SW 1271 (cell line): Measurements from ENCODE around the gene TSHZ3.

Experiments
- DNase-seq, 2 experiments: peaks; one replicate each; lab custom pipeline; 2025; lab: John Stamatoyannopoulos, UW

The TSHZ3 gene

DNA sequence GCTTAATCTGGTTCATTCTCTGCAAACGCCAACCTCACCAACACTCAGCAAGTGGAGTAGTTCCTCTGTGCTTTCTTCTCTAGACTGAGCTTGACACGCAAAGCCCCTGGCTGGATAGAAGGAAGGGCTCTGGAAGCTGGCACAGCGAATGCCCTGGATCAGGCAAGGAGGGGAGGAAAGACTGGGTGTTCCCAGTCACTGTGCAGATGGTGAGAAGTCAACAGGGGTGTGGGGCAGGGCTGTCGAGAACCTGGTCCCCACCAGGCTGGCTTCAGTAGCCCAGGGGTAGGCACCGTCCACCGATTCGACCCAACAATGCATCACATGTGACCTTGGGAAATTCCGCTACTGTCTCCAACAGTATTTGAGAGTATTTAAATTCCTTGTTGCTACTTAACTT is 65.5 kb downstream of the TSHZ3 start:
- no peak for DNase-seq

- DNase-seq: no peak
Observed at GRCh38 chr19:31282346-31282745, 66.9 kb downstream of the TSHZ3 start.

GRCh38 chr19:31280287-31281006 is 68.8 kb downstream of the TSHZ3 start:
- DNase-seq: no peak

DNA sequence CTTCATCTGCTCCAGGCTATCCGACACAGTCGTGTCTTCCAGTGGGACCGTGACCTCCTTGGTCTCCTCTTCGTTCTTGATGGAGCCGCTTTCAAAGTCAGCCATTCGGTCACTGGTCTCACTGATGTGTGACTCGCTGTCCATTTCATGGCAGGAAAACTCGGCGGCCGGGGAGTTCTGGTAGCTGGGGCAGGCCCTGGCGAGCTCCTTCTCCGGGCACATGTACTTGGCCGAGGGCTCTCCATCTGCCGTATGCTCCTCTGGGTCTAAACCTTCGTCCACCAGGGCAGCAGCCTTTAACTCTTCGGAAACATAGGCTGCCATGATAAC is 69.8 kb downstream of the TSHZ3 start:
- no peak for DNase-seq

DNA sequence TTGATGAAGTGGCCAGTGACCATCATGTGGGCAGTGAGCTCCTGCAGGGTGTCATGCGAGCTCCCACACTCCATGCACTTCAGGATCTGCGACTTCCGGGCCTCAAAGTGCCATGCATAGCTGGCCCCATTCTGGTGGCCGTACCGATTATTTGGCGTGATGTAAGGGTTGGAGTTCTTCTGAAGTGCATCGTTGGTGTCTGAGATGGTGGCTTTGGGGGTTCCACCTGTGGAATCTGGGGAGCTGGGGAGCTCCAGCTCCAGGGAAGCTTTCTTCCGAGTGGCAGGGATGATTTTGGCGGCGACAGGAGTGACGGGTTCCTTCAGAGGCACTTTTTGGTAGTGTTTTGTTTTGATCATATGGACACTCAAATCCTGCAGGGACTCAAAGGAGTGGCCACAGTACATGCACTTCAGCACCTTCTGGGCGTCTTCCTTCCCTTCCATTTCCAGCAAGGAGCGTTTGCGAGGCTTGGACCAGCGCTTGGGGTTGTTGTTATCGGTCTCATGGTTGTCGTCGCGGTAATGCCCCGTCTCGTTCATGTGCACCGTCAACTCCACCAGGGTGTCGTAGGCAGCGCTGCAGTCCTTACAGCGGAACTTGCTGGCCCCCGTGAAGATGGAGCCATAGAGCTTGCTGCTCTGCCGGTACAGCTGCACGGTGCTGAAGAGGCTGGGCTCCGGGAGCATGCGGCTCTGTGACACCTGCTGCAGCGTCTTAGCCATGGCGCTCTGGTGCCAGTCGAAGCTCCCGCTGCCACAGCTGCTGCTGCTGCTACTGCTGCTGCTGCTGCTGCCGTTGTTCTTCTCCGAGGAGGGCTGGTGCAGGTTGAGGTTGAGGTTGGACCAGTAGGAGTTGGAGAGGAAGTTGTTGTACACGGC is 70.4 kb downstream of the TSHZ3 start:
- DNase-seq: no peak

GRCh38 chr19:31277516-31277915 is 71.7 kb downstream of the TSHZ3 start:
- no peak for DNase-seq

GRCh38 chr19:31276831-31277230 is 72.4 kb downstream of the TSHZ3 start:
- DNase-seq: no peak

- DNase-seq: no peak
Observed at GRCh38 chr19:31275068-31275334, 74.2 kb downstream of the TSHZ3 start.

GRCh38 chr19:31274251-31275067 is 74.8 kb downstream of the TSHZ3 start:
- no peak for DNase-seq

- no peak for DNase-seq
Observed at GRCh38 chr19:31272583-31273106, 76.6 kb downstream of the TSHZ3 start.

DNA sequence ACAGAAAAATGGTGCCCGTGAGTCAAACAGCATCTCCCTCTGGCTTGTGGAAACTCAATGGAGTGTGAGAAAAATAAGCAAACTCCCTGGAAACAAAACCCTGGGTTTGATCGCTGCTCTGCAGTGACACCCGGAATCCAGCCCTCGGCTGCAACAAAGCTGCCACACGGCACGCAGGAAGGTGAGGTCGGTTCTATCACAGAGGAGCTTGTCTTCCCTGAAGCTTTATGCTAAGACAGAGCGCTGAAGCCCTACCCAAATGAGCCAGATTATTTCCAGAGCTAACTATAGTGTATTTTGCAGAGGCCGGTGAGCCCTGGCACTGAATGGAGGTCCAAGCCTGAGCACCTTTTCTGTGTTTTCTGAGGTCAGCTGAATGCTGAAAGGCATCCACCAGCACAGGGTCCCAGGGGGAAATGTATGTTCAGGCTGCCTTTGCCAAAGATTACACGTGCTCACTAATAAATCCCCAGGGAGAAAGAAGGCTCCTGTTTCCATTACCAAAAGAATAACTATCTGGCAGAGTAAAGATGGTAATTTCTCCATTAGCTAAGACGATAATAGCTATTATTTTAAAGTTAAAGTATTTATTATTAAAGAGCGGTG is 77.8 kb downstream of the TSHZ3 start:
- DNase-seq: no peak

- no peak for DNase-seq
Observed at GRCh38 chr19:31270897-31271296, 78.3 kb downstream of the TSHZ3 start.

DNA sequence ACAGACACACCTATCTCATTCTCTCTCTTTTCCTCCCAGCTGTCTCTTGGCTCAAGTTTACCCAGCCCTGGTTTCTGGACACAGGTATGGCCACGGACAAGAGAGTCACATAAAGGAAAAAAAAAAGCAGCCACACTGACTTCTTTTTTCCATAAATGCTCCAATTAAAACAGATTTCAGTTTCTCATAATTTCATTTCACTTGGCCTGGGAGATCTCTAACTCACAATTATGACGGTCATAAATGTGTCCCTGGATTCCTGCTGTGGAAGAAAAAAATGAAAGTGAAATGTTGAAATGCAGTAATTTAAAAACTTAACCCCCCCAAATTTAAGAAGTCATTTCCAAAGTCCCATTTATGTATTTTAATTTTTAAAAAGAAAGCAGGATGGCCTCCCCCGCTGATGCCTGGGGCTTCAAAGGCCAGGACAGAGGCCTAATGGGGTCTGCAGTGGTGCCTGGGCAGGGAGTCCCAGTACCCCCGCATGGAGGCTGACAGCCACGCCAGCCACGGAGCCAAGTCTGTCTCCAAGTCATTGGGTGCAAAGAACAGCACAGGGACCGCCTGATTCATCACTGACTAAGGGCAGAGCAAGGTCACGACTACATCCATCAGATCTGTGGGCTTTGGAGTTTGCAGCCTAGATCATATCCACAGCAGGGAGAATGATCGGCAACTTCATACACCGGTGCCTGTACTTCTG is 79.7 kb downstream of the TSHZ3 start:
- DNase-seq: no peak

- no peak for DNase-seq
Observed at GRCh38 chr19:31268751-31269383, 80.4 kb downstream of the TSHZ3 start.

GRCh38 chr19:31266731-31267130 is 82.5 kb downstream of the TSHZ3 start:
- DNase-seq: no peak

DNA sequence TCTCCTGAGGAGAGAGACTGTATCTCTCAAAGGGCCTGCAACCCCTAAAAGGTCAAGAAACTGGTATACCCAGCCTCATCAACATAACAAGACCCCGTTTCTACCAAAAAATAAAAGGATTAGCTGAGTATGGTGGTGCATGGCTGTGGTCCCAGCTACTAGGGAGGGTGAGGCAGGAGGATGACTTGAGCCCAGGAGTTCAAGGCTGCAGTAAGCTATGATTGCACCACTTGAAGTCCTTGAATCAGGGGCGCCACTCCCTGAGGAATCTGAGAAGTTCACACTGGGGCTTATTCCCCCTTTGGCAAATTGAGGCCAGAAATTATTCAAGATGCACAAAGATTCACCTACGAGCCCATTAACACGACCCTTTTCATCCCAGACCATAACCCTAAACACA is 83.0 kb downstream of the TSHZ3 start:
- no peak for DNase-seq

GRCh38 chr19:31264041-31264778 is 85.0 kb downstream of the TSHZ3 start:
- DNase-seq: no peak

GRCh38 chr19:31263328-31263727 is 85.9 kb downstream of the TSHZ3 start:
- no peak for DNase-seq

- no peak for DNase-seq
Observed at GRCh38 chr19:31262725-31263191, 86.5 kb downstream of the TSHZ3 start.

GRCh38 chr19:31261603-31262212 is 87.5 kb downstream of the TSHZ3 start:
- DNase-seq: no peak
